Osteoblast (primary cell): ENCODE results near the gene EGFR. TPM values are rescaled to one million over a fixed set of nuclear protein-coding genes. Genes with fewer than 3 reads are reported as not detected.

Experiments
- DNase-seq: peaks from one replicate; pipeline ENCODE4 v3.0.0; 2011; ENCODE audit warnings: low spot score, mixed read lengths; ENCODE audit not compliant: insufficient read length; ENCODE audit errors: missing footprints
- H2AFZ ChIP-seq: 2 replicates; pipeline ENCODE4 v1.6.0; 2011; ENCODE audit warnings: mild to moderate bottlenecking, low read length
- H3K27ac ChIP-seq: 2 replicates; pipeline ENCODE4 v1.5.1; 2011; ENCODE audit warnings: mild to moderate bottlenecking, low read depth, low read length, moderate library complexity
- H3K27me3 ChIP-seq: 2 replicates; pipeline ENCODE4 v1.6.0; 2012; ENCODE audit warnings: mild to moderate bottlenecking, control low read depth, inconsistent platforms, low read length, moderate library complexity; ENCODE audit not compliant: insufficient read depth
- H3K36me3 ChIP-seq: 2 replicates; pipeline ENCODE4 v1.5.1; 2011; ENCODE audit warnings: mild to moderate bottlenecking, low read length, control low read depth, moderate library complexity; ENCODE audit not compliant: insufficient read depth
- H3K4me1 ChIP-seq: 2 replicates; pipeline ENCODE4 v1.5.1; 2011; ENCODE audit warnings: mild to moderate bottlenecking, low read length, control low read depth, moderate library complexity; ENCODE audit not compliant: insufficient read depth
- H3K4me2 ChIP-seq: 2 replicates; pipeline ENCODE4 v1.6.0; 2011; ENCODE audit warnings: mild to moderate bottlenecking, low read length; ENCODE audit not compliant: insufficient read depth
- H3K4me3 ChIP-seq: fragments of 200-600 bp; sonication (generic); 3 replicates; pipeline ENCODE4 v1.5.1; 2012; ENCODE audit warnings: mild to moderate bottlenecking, low read length, inconsistent platforms; ENCODE audit not compliant: insufficient read depth
- H3K79me2 ChIP-seq: 2 replicates; pipeline ENCODE4 v1.6.0; 2012; ENCODE audit warnings: mild to moderate bottlenecking, low read length, control low read depth, inconsistent platforms; ENCODE audit not compliant: insufficient read depth
- H3K9me3 ChIP-seq: 2 replicates; pipeline ENCODE4 v1.5.1; 2011; ENCODE audit warnings: low read depth, low read length, control low read depth
- H4K20me1 ChIP-seq: 2 replicates; pipeline ENCODE4 v1.6.0; 2012; ENCODE audit warnings: mild to moderate bottlenecking, low read length, control low read depth; ENCODE audit not compliant: insufficient read depth
- total RNA-seq: library from RNA; depleted of rRNA; stranded (reverse); fragments of >200 nt; gene quantifications from 2 replicates; pipeline ENCODE4 v1.2.3, GENCODE V29; 2012
- TF ChIP-seq, protein P1 (sequence below): IDR thresholded peaks from 2 replicates; pipeline ENCODE4 v1.5.1; 2011; ENCODE audit warnings: mild to moderate bottlenecking, low read depth, low read length, moderate library complexity; ENCODE audit errors: extremely low read depth

The EGFR gene
- total RNA-seq, 1 donor, result 104 TPM

- H3K9me3 ChIP-seq, result no peaks in the 10 kb centered on the region
- H3K27me3 ChIP-seq, result no peaks in the 10 kb centered on the region
- no peak overlapping the region for H3K27ac ChIP-seq
- H2AFZ ChIP-seq, result no peak overlapping the region
- H3K36me3 ChIP-seq, result peaks cover 92% of the 10 kb centered on the region
- no peak overlapping the region for H3K4me2 ChIP-seq
- no peak overlapping the region for H3K4me3 ChIP-seq
- H4K20me1 ChIP-seq, result peaks cover 5% of the 10 kb centered on the region
- no peak for DNase-seq
- TF ChIP-seq, protein P1, sequence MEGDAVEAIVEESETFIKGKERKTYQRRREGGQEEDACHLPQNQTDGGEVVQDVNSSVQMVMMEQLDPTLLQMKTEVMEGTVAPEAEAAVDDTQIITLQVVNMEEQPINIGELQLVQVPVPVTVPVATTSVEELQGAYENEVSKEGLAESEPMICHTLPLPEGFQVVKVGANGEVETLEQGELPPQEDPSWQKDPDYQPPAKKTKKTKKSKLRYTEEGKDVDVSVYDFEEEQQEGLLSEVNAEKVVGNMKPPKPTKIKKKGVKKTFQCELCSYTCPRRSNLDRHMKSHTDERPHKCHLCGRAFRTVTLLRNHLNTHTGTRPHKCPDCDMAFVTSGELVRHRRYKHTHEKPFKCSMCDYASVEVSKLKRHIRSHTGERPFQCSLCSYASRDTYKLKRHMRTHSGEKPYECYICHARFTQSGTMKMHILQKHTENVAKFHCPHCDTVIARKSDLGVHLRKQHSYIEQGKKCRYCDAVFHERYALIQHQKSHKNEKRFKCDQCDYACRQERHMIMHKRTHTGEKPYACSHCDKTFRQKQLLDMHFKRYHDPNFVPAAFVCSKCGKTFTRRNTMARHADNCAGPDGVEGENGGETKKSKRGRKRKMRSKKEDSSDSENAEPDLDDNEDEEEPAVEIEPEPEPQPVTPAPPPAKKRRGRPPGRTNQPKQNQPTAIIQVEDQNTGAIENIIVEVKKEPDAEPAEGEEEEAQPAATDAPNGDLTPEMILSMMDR, result no peak
- peaks cover 7% of the 10 kb centered on the region for H3K4me1 ChIP-seq
- H3K79me2 ChIP-seq, result peaks cover under 1% of the 10 kb centered on the region
Measured at GRCh38 chr7:55202150-55202913, 183.5 kb downstream of the EGFR start.

DNA sequence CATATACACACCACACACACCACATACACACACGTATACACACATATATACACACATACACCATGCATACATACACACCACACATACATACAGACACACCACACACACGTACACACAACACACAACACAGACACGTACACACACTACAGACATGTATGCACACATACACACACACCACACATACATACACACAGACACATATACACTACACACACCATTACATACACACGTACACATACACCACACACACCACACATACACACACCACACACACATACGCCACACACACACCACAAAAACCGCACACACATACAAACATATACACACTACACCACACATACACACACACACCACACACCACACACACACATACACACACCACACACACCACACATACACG, 184.5 kb downstream of the EGFR start:
- Histone ChIP-seq H3K9me3 (no peaks in the 10 kb centered on the region), H3K79me2 (no peaks in the 10 kb centered on the region), H3K4me3 (no peak overlapping the region), H3K36me3 (peaks cover 99% of the 10 kb centered on the region), H4K20me1 (peaks cover 5% of the 10 kb centered on the region), H3K4me1 (peaks cover 7% of the 10 kb centered on the region), H3K27me3 (no peaks in the 10 kb centered on the region), H3K27ac (no peak overlapping the region), H2AFZ (no peak overlapping the region), H3K4me2 (no peak overlapping the region)
- TF ChIP-seq, protein P1, result no peak
- DNase-seq, result no peak

GRCh38 chr7:55205124-55205955, 186.5 kb downstream of the EGFR start:
- Histone ChIP-seq H3K36me3 (peaks cover 94% of the 10 kb centered on the region), H3K27me3 (no peaks in the 10 kb centered on the region), H3K27ac (no peak overlapping the region), H3K9me3 (no peaks in the 10 kb centered on the region), H3K79me2 (no peaks in the 10 kb centered on the region), H4K20me1 (peaks cover 5% of the 10 kb centered on the region), H3K4me3 (no peak overlapping the region), H3K4me2 (no peak overlapping the region), H2AFZ (no peak overlapping the region), H3K4me1 (peaks cover 7% of the 10 kb centered on the region)
- TF ChIP-seq, protein P1, result no peak
- no peak for DNase-seq
